SK-N-SH (cell line): ENCODE measurements around the gene PNMA6E.

Source experiments
- CHD2 ChIP-seq: fragments of 150-350 bp; IDR thresholded peaks from 2 replicates; pipeline ENCODE4 v1.6.1; 2018; ENCODE audit warnings: low read length; ENCODE audit not compliant: partially characterized antibody
- CTCF ChIP-seq: fragments of 200-600 bp; sonication (generic); IDR thresholded peaks from 2 replicates; pipeline ENCODE4 v1.6.1; 2017; ENCODE audit warnings: antibody characterized with exemption, mild to moderate bottlenecking, moderate library complexity
- EP300 ChIP-seq, 2 experiments: IDR thresholded peaks; 2 replicates each; pipeline versions ENCODE4 v1.4.0 to v1.6.1; 2012; ENCODE audit warnings: borderline replicate concordance in 1 of 2, low read depth in 1 of 2, low read length in 1 of 2
- GABPA ChIP-seq: IDR thresholded peaks from 2 replicates; pipeline ENCODE4 v1.4.0; 2012; ENCODE audit warnings: low read depth, mild to moderate bottlenecking
- RAD21 ChIP-seq: IDR thresholded peaks from 2 replicates; pipeline ENCODE4 v1.6.1; 2012; ENCODE audit warnings: mild to moderate bottlenecking, low read length
- SIN3A ChIP-seq: IDR thresholded peaks from 2 replicates; pipeline ENCODE4 v1.6.1; 2012; ENCODE audit warnings: low read depth, mild to moderate bottlenecking, low read length, moderate library complexity, borderline replicate concordance

GRCh38 chrX:153388722-153389459, 12.3 kb downstream of the PNMA6E start:
- TF ChIP-seq CTCF, result no peak
- no peak for TF ChIP-seq EP300 (IDR thresholded peaks at IDR 0.05; ENCODE audit: borderline replicate concordance in 1 of 2, low read depth in 1 of 2, low read length in 1 of 2)
- no peak for TF ChIP-seq RAD21
- TF ChIP-seq CHD2, result no peak
- TF ChIP-seq GABPA, result no peak
- no peak for TF ChIP-seq SIN3A
